Right lobe of liver (tissue), 4 donors: ENCODE results near the gene BMPER.

Experiments
- POLR2A ChIP-seq: fragments of 450-650 bp; IDR thresholded peaks from one replicate; pipeline ENCODE4 v1.6.1; 2017; ENCODE audit warnings: antibody characterized with exemption, mild to moderate bottlenecking
- TF ChIP-seq, protein P1 (sequence below), 4 donors: fragments of 200-600 bp in 3 of 4; fragments of 450-650 bp in 1 of 4; IDR thresholded peaks; one replicate each; pipeline versions ENCODE4 v1.5.1 to v1.8.0; 2016 to 2022; ENCODE audit warnings: antibody characterized with exemption in 4 of 4, mild to moderate bottlenecking in 2 of 4
- donor health status: DM: no; HTN: no; CAD: no.
- donor health status: DM: no; HTN: no; CAD: no.
- donor health status: DM: no; HTN: yes; CAD: no.

- TF ChIP-seq POLR2A, result no peak
- TF ChIP-seq, protein P1, sequence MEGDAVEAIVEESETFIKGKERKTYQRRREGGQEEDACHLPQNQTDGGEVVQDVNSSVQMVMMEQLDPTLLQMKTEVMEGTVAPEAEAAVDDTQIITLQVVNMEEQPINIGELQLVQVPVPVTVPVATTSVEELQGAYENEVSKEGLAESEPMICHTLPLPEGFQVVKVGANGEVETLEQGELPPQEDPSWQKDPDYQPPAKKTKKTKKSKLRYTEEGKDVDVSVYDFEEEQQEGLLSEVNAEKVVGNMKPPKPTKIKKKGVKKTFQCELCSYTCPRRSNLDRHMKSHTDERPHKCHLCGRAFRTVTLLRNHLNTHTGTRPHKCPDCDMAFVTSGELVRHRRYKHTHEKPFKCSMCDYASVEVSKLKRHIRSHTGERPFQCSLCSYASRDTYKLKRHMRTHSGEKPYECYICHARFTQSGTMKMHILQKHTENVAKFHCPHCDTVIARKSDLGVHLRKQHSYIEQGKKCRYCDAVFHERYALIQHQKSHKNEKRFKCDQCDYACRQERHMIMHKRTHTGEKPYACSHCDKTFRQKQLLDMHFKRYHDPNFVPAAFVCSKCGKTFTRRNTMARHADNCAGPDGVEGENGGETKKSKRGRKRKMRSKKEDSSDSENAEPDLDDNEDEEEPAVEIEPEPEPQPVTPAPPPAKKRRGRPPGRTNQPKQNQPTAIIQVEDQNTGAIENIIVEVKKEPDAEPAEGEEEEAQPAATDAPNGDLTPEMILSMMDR (IDR thresholded peaks at IDR 0.05), result no peak
These were observed 93.1 kb downstream of the BMPER start for GRCh38 chr7:33998476-33998875.
